Muscle of leg (tissue), 16 donors: ENCODE data around the gene TSPAN13. TPM values are rescaled to one million over a fixed set of nuclear protein-coding genes. Genes with fewer than 3 reads are reported as not detected.

Source experiments
- DNase-seq: peaks from one replicate; pipeline ENCODE4 v3.0.0; 2013
- H3K27ac ChIP-seq: one replicate; pipeline ENCODE4 v1.5.1; 2013; ENCODE audit warnings: mild to moderate bottlenecking, low read length, control low read depth
- H3K27me3 ChIP-seq: one replicate; pipeline ENCODE4 v1.6.1; 2013; ENCODE audit warnings: low read length; ENCODE audit not compliant: control insufficient read depth, insufficient read depth
- H3K36me3 ChIP-seq: one replicate; pipeline ENCODE4 v1.6.1; 2013; ENCODE audit warnings: low read length; ENCODE audit not compliant: control insufficient read depth, insufficient read depth
- H3K4me1 ChIP-seq: one replicate; pipeline ENCODE4 v1.6.1; 2013; ENCODE audit warnings: low read length; ENCODE audit not compliant: control insufficient read depth, insufficient read depth
- H3K4me3 ChIP-seq: one replicate; pipeline ENCODE4 v1.5.1; 2013; ENCODE audit warnings: low read length, control low read depth
- H3K9me3 ChIP-seq: replicated peaks from 2 replicates; pipeline ENCODE4 v1.6.1; 2013; ENCODE audit warnings: low read depth, low read length; ENCODE audit not compliant: control insufficient read depth
- WGBS: methylation state at CpG from one replicate; pipeline ENCODE4 v1.1.5; 2013; ENCODE audit warnings: missing lambda C conversion rate; ENCODE audit not compliant: insufficient coverage; 5-methylcytosine and 5-hydroxymethylcytosine counted together
- long read RNA-seq, 11 donors: transcript quantifications; one replicate each; lab custom pipeline, GENCODE V29; 2026
- polyA plus RNA-seq, 8 donors: library from polyadenylated mRNA; unstranded; fragments of 120-200 nt; gene quantifications; one replicate each; pipeline versions ENCODE4 v1.2.1 to v1.2.3, GENCODE V29; 2013; ENCODE audit warnings: inconsistent platforms in 1 of 8, low replicate concordance in 1 of 8; ENCODE audit not compliant: insufficient read length in 8 of 8, insufficient read depth in 1 of 8
- total RNA-seq: library from RNA; stranded (reverse); fragments of 120-200 nt; gene quantifications from one replicate; pipeline ENCODE4 v1.2.4, GENCODE V29; 2013

The TSPAN13 gene
- total RNA-seq (31.6 TPM), polyA plus RNA-seq (10 to 100 TPM; 44.9 to 85.3 (median 75.5) TPM)
- long read RNA-seq, donor 1, transcript TSPAN13-201 (6 exons, 2,093 nt): major isoform, 16 of 16 reads
- long read RNA-seq, donor 1, partial matches to known transcripts: 0 of 16 reads
- long read RNA-seq, donor 1, other reads (novel, unspliced or antisense): 0 of 16 reads
- long read RNA-seq, donor 2, transcript TSPAN13-201 (6 exons, 2,093 nt): major isoform, 6 of 6 reads
- long read RNA-seq, donor 2, partial matches to known transcripts: 0 of 6 reads
- long read RNA-seq, donor 2, other reads (novel, unspliced or antisense): 0 of 6 reads
- long read RNA-seq, donor 3, transcript TSPAN13-201 (6 exons, 2,093 nt): major isoform, 44 of 52 reads
- long read RNA-seq, donor 3, partial matches to known transcripts: 0 of 52 reads
- long read RNA-seq, donor 3, other reads (novel, unspliced or antisense): 8 of 52 reads
- long read RNA-seq, donor 4, transcript TSPAN13-201 (6 exons, 2,093 nt): major isoform, 23 of 23 reads
- long read RNA-seq, donor 4, partial matches to known transcripts: 0 of 23 reads
- long read RNA-seq, donor 4, other reads (novel, unspliced or antisense): 0 of 23 reads
- long read RNA-seq, donor 5, transcript TSPAN13-201 (6 exons, 2,093 nt): major isoform, 42 of 42 reads
- long read RNA-seq, donor 5, partial matches to known transcripts: 0 of 42 reads
- long read RNA-seq, donor 5, other reads (novel, unspliced or antisense): 0 of 42 reads
- long read RNA-seq, donor 6, transcript TSPAN13-201 (6 exons, 2,093 nt): major isoform, 53 of 63 reads
- long read RNA-seq, donor 6, partial matches to known transcripts: 10 of 63 reads
- long read RNA-seq, donor 6, other reads (novel, unspliced or antisense): 0 of 63 reads
- long read RNA-seq, donor 7, transcript TSPAN13-201 (6 exons, 2,093 nt): major isoform, 18 of 18 reads
- long read RNA-seq, donor 7, partial matches to known transcripts: 0 of 18 reads
- long read RNA-seq, donor 7, other reads (novel, unspliced or antisense): 0 of 18 reads
- long read RNA-seq, donor 8, transcript TSPAN13-201 (6 exons, 2,093 nt): major isoform, 28 of 35 reads
- long read RNA-seq, donor 8, partial matches to known transcripts: 0 of 35 reads
- long read RNA-seq, donor 8, other reads (novel, unspliced or antisense): 7 of 35 reads
- long read RNA-seq, donor 9, transcript TSPAN13-201 (6 exons, 2,093 nt): major isoform, 27 of 34 reads
- long read RNA-seq, donor 9, partial matches to known transcripts: 0 of 34 reads
- long read RNA-seq, donor 9, other reads (novel, unspliced or antisense): 7 of 34 reads
- long read RNA-seq, donor 10, transcript TSPAN13-201 (6 exons, 2,093 nt): major isoform, 43 of 43 reads
- long read RNA-seq, donor 10, partial matches to known transcripts: 0 of 43 reads
- long read RNA-seq, donor 10, other reads (novel, unspliced or antisense): 0 of 43 reads
- long read RNA-seq, donor 11, transcript TSPAN13-201 (6 exons, 2,093 nt): major isoform, 30 of 30 reads
- long read RNA-seq, donor 11, partial matches to known transcripts: 0 of 30 reads
- long read RNA-seq, donor 11, other reads (novel, unspliced or antisense): 0 of 30 reads

DNA sequence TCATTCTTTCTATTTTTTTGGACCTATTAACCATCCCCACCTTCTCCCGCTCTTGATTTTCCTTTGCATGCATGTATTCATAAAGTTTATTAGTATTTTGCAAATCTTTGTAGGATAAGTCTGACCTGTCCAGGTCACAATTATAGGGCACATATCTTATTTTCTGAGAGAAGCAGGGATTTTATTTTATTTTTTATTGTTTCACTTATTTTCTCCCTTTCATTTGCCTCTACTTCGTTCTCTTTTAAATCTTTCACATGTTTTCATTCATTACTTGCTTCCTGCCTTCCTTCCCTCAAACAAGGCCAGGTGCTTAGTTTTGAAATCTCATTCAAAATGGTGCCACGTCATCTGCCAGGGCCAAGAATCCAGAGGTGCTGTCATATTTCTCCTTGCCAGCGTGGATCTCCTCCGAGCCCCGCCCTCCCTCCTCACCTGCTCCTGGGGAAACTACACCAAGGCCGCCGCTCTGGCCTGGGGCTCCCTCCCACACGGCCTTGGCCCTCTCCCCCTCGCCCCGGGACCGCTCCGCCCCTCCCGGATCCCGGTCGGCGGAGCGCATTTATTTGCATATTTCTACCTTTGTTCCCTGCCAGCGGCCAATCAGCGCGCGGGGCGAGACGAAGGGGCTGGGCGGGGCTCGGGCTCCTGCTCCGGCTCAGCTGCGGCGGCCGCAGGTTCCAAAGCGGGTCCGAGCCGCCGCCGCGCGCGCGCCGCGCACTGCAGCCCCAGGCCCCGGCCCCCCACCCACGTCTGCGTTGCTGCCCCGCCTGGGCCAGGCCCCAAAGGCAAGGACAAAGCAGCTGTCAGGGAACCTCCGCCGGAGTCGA, at the start of gene TSPAN13:
Gene TSPAN13 (plus strand): TSS at position 654 of the 830 bp plus-strand sequence. CDS start 213 bp downstream, outside the sequence.
- no peaks in the 10 kb centered on the region for H3K9me3 ChIP-seq
- WGBS: under 1% methylated on average over 47 of the region's 48 CpGs

DNA sequence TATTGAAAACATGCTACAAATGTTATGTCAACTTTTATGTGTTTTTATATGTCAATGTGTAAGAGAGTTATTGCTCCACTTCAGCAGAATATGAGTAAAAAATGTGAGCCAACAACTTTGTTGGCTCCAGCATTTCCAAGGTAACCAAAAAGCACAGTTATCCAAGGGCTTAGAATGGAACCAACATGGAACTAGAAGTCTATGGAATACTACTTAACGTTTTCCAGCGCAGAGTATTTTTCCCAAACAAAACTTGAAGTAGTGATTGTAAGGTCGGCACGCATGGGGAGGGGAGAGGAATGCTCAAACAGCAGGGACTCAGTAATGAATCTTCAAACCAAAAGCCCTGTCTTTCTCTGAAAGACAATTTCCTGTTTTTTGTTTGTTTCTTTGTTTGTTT, 45.0 kb upstream of the TSPAN13 start:
- H3K9me3 ChIP-seq: no peaks in the 10 kb centered on the region
- no peaks in the 10 kb centered on the region for H3K27me3 ChIP-seq
- peak; percentile 32 for DNase-seq
- no peak overlapping the region for H3K27ac ChIP-seq
- H3K36me3 ChIP-seq: peaks cover 10% of the 10 kb centered on the region
- H3K4me1 ChIP-seq: no peaks in the 10 kb centered on the region
- 100% methylated on average over 2 of the region's 4 CpGs for WGBS
- no peak overlapping the region for H3K4me3 ChIP-seq

More for the DNA sequence above, at the start of gene TSPAN13:
- DNase-seq: peak; percentile 75
- Histone ChIP-seq H3K27me3 (peaks cover 14% of the 10 kb centered on the region), H3K36me3 (no peaks in the 10 kb centered on the region), H3K4me1 (no peaks in the 10 kb centered on the region), H3K4me3 (peak within 1 kb of the TSS; percentile 68), H3K27ac (peak within 1 kb of the TSS; percentile 87)

DNA sequence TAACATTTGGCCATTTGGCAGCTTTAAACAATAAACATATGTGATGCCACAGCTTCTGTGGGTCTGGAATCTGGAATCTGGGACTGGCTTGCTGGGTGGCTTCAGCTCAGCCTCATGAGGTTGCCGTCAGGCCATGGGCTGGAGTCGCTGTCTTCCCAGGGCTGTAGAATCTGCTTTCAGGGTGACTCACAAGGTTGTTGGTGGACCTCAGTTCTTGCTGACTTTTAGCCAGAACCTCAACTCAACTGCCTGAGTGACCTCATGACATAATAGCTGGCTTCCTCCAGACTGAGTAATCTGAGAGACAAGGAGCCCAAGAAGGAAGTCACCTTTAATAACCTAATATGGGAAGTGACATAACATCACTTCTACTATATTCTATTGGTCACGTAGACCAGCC, 44.6 kb upstream of the TSPAN13 start:
- no peaks in the 10 kb centered on the region for H3K4me1 ChIP-seq
- no peak for DNase-seq
- WGBS: 96% methylated on average over 2 of the region's 3 CpGs

DNA sequence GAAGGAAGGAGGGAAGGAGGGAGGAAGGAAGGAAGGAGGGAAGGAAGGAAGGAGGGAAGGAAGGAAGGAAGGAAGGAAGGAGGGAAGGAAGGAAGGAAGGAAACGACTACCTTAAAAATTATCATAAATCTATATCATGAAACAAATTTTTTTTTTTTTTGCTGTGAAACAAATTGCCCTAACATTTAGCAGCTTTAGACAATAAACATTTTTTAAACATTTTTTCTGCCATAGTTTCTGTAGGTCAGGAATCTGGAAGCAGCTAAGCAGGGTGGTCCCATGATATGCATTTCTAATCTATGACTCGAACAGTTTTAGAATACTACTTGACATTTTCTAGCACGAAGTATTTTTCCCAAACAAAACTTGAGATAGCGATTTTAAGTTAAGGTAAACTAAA, 42.9 kb upstream of the TSPAN13 start:
- no peak overlapping the region for H3K27ac ChIP-seq
- DNase-seq: no peak
- H3K4me1 ChIP-seq: no peaks in the 10 kb centered on the region
- H3K27me3 ChIP-seq: no peaks in the 10 kb centered on the region
- peaks cover 6% of the 10 kb centered on the region for H3K36me3 ChIP-seq
- WGBS: no CpG with 5 or more reads among the region's 4 CpGs
- H3K4me3 ChIP-seq: no peak overlapping the region
- no peaks in the 10 kb centered on the region for H3K9me3 ChIP-seq

More for the DNA sequence above, 44.6 kb upstream of the TSPAN13 start:
- no peaks in the 10 kb centered on the region for H3K27me3 ChIP-seq
- H3K27ac ChIP-seq: no peak overlapping the region
- H3K36me3 ChIP-seq: peaks cover 10% of the 10 kb centered on the region
- no peaks in the 10 kb centered on the region for H3K9me3 ChIP-seq
- no peak overlapping the region for H3K4me3 ChIP-seq

DNA sequence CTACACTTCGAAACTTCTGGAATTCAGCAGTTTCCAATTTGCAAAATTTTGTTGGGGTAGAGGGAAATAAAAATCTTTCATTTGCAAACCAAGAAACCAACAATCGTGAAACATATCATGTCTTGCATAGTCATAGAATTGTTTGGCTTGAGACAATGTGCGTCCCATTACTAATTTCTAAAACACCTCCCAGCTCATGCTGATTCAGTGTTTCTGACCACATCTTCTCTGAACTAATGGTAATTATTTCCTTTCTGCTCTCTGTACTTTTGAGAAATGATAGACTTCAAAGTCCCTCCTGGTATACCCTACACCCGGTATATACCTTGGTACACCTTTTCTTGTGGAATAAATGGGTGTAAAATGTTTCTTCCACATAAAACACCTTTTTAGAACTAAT, 41.8 kb upstream of the TSPAN13 start:
- WGBS: no CpG with 5 or more reads among the region's 4 CpGs
- DNase-seq: no peak
- H3K4me3 ChIP-seq: no peak overlapping the region
- no peaks in the 10 kb centered on the region for H3K36me3 ChIP-seq
- no peaks in the 10 kb centered on the region for H3K9me3 ChIP-seq
- H3K27ac ChIP-seq: no peak overlapping the region
- no peaks in the 10 kb centered on the region for H3K4me1 ChIP-seq
- H3K27me3 ChIP-seq: no peaks in the 10 kb centered on the region

DNA sequence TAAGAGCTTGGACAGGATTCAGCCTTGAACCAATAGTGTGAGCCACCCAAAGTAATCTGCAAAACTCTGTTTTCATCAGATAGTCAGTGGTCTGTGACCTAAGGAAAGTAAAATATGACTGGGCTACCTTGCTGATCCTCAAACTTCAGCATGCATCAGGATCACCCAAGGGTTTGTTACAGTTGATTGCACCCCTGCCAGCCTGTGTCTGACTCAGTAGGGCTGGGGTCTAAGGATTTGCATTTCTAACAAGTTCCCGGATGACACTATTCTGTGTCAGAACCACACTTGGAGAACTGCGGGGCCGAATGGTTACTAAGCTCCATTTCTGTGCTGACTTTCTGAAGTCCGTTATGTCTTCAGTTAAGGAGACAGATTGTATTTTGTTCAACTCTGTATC, 40.6 kb upstream of the TSPAN13 start:
- H3K4me3 ChIP-seq: no peak overlapping the region
- no peaks in the 10 kb centered on the region for H3K4me1 ChIP-seq
- H3K27me3 ChIP-seq: no peaks in the 10 kb centered on the region
- no peaks in the 10 kb centered on the region for H3K36me3 ChIP-seq
- no peak overlapping the region for H3K27ac ChIP-seq
- DNase-seq: no peak
- WGBS: 100% methylated on average over 4 of the region's 4 CpGs
- no peaks in the 10 kb centered on the region for H3K9me3 ChIP-seq

DNA sequence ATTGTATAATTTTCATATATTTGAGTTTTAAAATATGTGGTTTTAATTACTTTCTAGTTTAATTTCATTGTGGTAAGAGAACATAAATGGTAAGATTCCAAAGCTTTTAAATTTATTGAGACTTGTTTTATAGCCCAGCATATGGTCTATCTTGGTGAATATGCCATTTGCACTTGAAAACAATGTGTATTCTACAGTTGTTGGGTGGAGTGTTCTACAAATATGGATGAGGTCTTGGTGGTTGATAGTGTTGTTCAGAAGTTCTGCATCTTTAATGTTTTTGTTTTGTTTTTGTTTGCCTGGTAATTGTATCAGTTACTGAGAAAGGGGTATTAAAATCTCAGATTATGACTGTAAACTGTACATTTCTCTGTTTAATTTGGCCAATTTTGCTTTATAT, 37.6 kb upstream of the TSPAN13 start:
- Histone ChIP-seq H3K9me3 (no peaks in the 10 kb centered on the region), H3K4me3 (no peak overlapping the region), H3K36me3 (no peaks in the 10 kb centered on the region), H3K4me1 (no peaks in the 10 kb centered on the region), H3K27me3 (no peaks in the 10 kb centered on the region), H3K27ac (no peak overlapping the region)
- no peak for DNase-seq

DNA sequence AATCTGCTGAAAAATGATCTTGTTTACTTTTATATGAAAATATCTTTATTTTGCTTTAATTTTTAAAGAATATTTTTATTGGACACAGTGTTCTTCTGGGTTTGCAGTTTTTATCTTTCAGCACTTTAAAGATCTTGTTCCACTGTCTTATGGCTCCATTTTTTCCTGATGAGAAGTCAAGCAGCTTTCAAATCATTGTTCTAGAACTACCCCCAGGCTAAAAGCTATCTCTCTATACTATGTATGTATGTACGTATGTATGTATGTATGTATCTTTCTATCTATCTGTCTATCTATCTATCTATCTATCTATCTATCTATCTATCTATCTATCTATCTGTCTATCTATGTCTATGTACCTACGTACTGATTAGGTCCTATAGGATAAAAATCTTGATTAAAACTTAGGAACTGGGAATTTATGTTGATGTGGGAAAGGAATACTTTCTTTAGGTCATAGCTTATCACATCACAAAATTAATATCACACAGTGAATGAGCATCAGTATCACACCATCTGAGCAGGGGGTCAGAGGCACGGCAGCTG, 35.4 kb upstream of the TSPAN13 start:
- Histone ChIP-seq H3K36me3 (no peaks in the 10 kb centered on the region), H3K27ac (no peak overlapping the region), H3K4me1 (no peaks in the 10 kb centered on the region), H3K27me3 (no peaks in the 10 kb centered on the region), H3K9me3 (no peaks in the 10 kb centered on the region), H3K4me3 (no peak overlapping the region)
- WGBS: no CpG with 5 or more reads among the region's 3 CpGs
- no peak for DNase-seq

DNA sequence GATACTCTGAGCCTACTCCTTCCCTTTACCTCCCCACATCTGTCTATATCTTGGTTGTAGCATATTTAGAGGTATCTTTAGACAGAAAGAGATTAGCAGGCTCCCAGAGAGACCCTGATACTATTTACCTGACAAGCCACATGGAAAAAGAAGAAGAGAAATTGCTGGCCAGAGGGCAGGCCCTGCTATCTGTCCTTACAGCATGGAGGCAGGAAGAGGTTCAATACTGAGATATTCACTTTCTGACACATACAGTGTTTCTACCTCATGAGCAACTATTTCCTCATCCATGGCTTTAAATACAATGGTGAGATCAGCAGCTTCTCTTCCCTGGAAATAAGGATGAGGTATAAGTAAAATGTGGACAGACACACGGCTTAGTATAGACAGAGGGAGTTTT, 33.9 kb upstream of the TSPAN13 start:
- WGBS: no CpG with 5 or more reads among the region's 1 CpG
- Histone ChIP-seq H3K4me1 (no peaks in the 10 kb centered on the region), H3K27me3 (no peaks in the 10 kb centered on the region), H3K4me3 (no peak overlapping the region), H3K9me3 (no peaks in the 10 kb centered on the region), H3K27ac (no peak overlapping the region), H3K36me3 (no peaks in the 10 kb centered on the region)
- no peak for DNase-seq
